NCI-H82 treated with DMSO at 0.1 percent for 48 hours (cell line): Measurements from ENCODE around the gene NCEH1.
"Not testable (repeated sequence)": the region's sequence is repeated elsewhere in the genome, so short reads cannot be mapped to it uniquely, and the experiment has no call there.

Experiments used
- DNase-seq: peaks from one replicate; lab custom pipeline; 2025; ENCODE audit not compliant: unreplicated experiment; lab: John Stamatoyannopoulos, UW

NCEH1 gene

GRCh38 chr3:172707967-172708366 lies 2.9 kb downstream of the NCEH1 start:
- no peak for DNase-seq

DNA sequence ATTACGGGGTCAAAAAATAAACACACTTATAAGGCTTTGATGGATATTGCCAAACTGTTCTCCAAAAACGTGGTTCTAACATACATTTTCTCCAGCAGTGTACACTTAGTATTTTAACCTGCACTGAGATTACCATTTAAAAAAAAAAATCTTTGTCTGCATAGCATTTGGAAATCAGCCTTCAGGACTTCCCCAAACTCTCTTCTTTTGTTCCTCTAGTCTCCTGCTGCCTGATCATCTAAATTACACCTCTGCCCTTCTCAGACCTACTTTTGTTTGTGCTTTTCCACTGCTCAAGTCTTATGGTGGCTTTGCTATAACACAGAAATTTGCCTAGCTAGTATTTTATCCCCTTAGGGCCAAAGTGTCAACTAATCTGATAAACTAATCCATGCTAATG lies 3.8 kb downstream of the NCEH1 start:
- no peak for DNase-seq

DNA sequence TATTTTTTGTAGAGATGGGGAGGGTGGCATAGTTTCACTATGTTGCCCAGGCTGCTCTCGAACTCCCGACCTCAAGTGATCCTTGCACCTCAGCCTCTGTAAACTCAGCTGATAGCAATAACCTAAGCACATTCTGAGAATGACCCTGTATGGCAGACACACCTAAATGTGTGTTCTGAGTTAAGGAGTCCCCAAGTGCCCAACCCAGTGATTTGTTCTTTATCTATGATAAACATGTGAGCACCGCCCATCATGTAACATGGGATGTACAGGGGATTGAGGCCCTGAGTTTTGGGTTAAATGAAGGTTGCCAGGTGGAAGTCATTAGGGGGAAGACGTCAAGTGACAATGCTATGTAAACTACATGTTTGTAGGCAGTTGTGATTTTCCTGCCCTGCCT lies 5.7 kb downstream of the NCEH1 start:
- DNase-seq, result no peak

GRCh38 chr3:172704001-172704400 lies 6.9 kb downstream of the NCEH1 start:
- DNase-seq, result no peak

GRCh38 chr3:172702731-172703130 lies 8.1 kb downstream of the NCEH1 start:
- not testable (repeated sequence) for DNase-seq

DNA sequence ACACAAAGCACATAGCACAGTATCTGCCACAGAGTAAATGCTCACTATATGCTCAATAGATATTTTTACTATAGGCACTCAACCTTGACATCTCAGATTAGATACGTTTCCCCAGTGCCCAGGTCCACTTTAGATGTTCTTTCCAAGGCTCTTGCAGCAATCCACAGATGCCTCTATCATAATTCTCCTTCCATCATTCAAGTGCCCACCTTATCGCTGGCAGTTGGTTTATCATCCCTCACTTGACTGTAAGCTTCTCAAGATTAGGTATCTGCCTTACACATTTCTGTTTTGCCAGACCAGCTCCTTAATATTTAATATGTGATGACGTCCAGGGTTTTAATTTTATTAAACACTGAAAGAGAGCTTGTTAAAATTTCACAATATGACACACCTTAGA lies 8.6 kb downstream of the NCEH1 start:
- DNase-seq, result no peak

- DNase-seq, result no peak
These were observed 9.1 kb downstream of the NCEH1 start for GRCh38 chr3:172701751-172702150.

- no peak for DNase-seq
These were observed 9.9 kb downstream of the NCEH1 start for GRCh38 chr3:172700936-172701455.

DNA sequence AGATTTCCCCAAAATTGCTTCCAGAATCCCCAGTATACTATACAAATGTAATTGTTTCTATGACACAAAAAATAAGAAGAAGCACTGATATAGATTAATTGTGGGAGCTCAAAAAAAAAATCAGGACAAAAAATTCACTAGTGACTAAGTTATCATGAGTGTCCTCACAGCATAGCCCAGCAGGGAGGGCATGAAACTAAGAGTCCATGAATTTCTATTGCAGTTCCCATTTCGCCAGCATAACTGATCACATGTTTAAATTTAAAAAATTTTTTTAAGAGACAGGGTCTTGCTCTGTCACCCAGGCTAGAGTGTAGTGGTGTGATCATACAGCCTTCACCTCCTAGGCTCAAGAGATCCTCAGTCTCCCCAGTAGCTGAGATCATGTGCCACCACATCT lies 10.6 kb downstream of the NCEH1 start:
- DNase-seq, result no peak

GRCh38 chr3:172699031-172699430 lies 11.8 kb downstream of the NCEH1 start:
- DNase-seq, result no peak

DNA sequence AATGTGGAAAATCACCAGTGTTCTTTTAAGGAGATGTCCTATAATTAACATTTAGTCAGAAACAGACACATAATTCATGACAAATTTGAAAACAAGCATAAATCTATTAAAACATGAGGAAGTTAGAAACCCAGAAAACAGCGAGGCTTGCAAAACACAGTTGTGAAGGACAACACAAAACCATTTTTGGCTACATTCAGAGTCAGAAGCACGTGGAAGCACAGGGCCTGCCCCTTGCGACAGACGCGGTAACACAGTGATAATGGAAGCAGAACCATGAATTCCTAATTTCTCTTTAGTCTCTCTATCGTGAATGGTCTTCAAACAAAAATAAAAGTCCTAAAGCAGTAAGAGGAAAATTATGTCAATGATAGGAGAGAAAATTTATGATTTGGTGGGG lies 12.2 kb downstream of the NCEH1 start:
- DNase-seq, result no peak

GRCh38 chr3:172697558-172697957 lies 13.3 kb downstream of the NCEH1 start:
- DNase-seq, result no peak

DNA sequence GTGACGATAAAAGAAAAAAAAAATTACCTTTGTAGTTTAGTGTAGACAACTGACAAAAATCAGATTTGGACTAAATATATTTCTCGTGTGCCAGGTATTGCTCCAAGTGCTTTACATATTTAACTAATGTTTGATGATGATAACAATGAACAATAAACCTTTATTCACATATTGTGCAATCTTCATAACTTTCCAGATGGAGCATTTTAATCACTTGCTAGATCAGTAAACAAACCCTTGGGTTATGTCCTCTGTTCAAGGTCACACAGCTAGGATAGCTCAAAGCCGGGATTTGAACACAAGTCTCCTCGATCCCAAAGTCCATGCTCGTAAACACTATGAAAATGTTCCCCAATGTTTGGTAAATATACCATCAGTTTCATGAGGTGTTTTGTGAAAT lies 14.5 kb downstream of the NCEH1 start:
- no peak for DNase-seq

- DNase-seq, result no peak
These were observed 16.2 kb downstream of the NCEH1 start for GRCh38 chr3:172694573-172695246.

- no peak for DNase-seq
These were observed 18.0 kb downstream of the NCEH1 start for GRCh38 chr3:172692751-172693338.

GRCh38 chr3:172690936-172691335 lies 19.9 kb downstream of the NCEH1 start:
- DNase-seq, result no peak

GRCh38 chr3:172688588-172688987 lies 22.3 kb downstream of the NCEH1 start:
- no peak for DNase-seq

DNA sequence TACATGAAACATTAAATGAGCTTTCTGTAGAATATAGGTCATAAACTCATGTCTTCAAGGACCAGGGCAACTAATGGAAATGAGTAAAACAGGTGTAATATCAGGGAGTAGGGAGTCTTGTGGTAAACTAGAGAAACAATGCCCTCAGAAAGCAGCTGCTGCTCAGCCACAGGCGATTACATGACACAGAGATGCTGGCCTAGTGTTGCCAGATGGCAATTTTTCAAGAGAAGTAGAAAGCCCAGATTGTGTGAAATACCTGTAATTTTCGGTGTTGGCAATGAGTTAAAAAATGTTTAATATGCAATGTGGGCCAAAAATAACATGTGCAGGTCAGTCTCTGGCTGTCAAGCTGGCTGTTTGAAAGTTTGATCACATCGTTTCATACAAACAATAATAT lies 23.4 kb downstream of the NCEH1 start:
- DNase-seq, result no peak

- no peak for DNase-seq
These were observed 25.3 kb downstream of the NCEH1 start for GRCh38 chr3:172685331-172686214.

DNA sequence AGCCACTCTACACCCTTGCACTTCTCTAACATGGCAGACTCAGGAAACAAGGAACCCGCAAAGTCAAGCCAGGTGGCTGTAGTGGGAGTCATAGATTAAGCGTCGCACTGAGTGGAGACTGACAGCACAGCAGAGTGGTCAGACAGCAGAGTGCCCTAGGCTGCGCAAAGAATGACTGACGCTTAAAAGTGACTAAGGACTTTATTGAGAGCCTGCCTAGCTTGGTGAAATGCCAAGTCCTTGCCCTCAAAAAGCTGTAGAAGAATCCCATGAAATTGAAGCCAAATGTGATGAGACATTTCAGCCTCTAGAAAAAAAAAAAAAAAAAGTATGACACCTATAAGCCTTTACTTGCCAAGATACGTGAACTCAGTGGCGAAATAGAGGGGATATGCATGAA lies 30.2 kb downstream of the NCEH1 start:
- DNase-seq, result no peak

DNA sequence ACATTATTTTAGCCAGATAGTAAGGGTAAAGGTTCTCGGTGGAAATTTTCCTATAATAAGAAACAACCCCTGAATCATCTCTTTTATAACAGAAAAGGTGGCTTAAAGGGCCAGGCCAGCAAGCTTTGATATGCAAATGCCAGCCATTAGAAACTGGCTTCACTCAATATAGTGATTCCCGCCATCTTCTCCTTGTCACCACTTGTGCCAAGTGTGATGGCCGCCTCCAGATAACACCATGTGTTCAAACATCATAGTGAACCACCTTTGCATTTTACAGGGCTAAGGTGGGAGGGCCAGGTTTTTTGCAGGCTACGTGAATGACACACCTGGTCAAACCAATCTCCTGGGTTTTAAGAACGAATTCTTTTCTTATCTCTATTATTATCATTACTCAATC lies 31.3 kb downstream of the NCEH1 start:
- DNase-seq, result no peak

DNA sequence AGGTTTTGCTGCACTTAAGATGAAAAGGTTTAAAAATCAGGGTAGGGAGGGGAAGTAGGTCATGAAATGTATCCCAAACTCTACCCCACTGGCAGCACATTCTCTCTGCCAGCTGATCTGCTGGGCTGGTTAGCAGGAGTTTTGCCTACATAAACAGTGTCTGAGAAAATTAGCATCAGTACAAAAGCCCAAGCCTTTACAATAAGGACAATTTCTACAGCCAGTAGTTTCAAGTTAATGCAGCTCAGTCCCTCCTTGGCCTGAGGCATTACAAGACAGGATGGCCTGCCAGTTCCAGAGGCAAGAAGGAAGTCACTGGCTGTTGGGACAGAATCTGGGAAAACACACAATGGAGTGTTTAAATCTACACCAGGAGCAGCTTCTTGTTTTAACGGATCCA lies 32.8 kb downstream of the NCEH1 start:
- DNase-seq, result no peak
